ENCODE data around the gene EBI3.
"Not testable (repeated sequence)": the region's sequence is repeated elsewhere in the genome, so short reads cannot be mapped to it uniquely, and the experiment has no call there.

The EBI3 gene

DNA sequence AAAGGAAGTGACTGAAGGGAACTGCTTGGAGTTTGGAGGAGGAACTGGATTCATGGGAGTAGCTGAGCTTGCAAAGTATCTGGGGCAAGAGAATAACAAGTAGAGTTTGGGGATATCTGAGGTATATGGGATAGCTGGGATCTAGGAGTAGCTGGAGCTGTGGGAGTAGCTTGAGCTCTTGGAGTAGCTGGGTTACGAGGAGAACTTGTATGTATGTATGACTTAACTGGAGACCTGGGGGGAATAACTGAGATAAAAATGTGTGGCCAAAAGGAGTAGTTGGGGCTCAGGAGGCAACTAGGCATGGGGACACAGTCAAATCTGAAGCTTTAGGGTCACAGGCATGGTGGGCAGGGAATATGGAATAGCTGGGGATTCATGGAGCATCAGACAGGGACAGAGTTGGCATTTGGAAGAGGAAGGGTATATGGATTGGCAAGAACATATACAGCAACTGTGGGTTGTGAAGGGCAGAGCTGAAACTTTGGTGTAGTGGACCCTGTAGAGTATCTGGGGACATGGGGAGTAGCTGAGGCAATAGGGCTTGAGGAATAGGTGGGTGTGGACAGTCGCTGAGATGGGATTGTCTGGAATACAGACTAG, 28.3 kb upstream of the EBI3 start:
- no peak for DNase-seq (ENCODE audit: low read depth)

DNA sequence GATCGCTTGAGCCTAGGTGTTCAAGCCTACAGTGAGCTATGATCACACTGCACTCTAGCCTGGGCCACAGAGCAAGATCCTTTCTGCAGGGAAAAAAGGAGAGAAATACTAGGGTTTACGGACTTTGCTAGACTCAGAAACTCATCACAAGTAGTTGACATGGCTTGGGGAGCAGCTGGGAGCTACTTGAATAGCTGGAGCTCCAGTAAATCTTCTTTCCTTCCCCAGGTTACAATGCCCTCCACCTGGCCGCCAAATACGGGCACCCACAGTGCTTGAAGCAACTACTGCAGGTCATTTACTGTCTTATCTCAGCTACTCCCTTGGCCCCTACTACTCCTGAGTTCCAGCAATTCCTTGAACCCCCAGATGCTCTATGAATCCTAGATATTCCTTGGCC, 27.5 kb upstream of the EBI3 start:
- no peak for DNase-seq (ENCODE audit: low read depth)

DNA sequence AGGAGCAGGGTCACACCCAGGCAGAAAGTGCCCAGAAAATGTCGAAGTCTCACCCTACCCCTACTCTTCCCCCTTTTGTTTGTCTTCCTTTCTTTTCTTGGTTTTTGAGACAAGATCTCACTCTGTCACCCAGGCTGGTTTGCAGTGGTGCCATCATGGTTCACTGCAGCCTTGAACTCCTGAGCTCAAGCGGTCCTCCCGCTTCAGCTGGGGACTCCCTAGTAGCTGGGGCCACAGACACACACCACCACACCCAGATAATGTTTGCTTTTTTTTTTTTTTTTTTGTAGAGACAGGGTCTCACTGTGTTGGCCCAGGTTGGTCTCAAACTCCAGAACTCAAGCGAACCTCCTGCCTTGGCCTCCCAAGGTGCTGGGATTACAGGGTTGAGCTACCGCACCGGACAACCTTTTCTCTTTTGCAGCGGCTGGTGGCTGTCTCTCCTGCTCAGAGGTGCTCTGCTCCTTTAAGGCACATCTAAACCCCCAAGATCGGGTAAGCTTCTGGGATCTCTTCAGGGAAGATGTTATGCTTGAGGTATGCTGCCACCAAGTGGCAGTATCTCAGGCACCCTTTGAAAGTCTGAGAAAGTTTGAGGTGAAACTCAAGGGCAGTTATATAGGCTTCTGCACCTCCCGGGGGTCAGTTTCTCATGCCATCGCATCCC, 22.4 kb upstream of the EBI3 start:
- no peak for DNase-seq (ENCODE audit: low read depth)

DNA sequence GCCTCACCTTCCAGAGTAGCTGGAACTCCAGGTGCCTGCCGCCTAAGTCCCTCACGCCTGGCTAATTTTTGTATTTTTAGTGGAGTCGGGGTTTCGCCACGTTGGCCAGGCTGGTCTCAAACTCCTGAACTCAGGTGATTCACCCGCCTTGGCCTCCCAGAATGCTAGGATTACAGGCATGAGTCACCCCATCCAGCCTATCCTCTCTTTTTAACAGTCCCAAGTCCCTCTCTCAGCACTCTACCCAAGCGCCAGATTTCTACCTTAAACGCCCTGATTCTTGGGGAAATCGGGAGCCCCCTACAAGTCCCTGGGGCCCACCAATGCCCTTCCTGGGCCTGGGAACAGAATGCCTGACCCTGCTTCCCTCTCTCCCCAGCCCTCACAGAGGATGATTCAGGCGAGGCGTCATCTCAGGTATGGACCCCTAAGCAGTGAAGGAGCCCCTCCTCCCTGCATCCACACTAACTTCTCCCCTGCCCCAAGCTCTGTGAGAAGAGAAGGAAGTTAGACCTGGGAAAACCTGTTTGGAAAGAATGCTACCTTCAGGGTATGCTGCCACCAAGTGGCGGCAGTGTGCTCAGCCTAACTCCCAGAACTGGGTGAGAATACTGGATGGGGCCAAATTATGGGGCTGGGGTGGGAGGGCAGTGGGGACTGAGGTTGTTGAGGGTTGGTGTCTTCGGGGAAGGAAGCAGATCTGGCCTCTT, 20.8 kb upstream of the EBI3 start:
- peak; percentile 26 for DNase-seq (ENCODE audit: low read depth)

DNA sequence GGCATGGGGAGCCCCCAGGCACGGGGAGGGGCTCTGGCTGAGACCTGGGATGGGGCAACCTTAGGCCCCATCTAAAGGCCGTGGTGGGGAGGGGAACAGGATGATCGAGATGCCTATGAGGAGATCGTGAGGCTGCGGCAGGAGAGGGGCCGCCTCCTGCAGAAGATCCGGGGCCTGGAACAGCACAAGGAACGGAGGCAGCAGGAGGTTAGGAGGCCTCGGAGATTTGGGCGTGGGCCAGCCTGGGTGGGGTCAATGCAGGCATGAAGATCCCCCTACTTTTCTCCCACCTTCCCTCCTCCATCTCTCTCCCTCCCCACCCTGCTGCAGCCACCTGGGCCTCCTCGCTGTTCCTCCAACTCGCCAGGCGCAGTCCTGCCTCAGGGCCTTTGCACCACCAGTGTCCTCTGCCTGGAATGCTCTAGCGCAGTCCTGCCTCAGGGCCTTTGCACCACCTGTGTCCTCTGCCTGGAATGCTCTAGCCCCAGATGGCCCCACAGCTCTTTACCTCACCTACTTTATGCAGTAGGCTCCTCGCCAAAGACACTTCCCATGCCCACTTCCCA, 19.1 kb upstream of the EBI3 start:
- no peak for DNase-seq (ENCODE audit: low read depth)

DNA sequence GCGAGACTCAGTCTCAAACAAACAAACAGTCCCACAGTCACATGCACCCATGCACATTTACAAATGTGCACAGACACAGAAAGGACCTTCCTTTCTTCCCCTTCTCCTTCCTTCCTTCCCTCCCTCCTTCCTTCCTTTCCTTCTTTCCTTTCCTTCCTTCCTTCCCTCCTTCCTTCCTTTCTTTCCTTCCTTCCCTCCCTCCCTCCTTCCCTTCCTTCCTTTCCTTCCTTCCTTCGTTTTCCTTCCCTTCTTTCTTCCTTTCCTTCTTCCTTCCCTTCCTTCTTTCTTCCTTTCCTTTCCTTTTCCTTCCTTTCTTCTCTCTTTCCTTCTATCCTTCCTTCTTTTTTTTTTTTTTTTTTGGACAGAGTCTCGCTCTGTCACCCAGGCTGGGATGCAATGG, 16.2 kb upstream of the EBI3 start:
- DNase-seq (ENCODE audit: low read depth): no peak

DNA sequence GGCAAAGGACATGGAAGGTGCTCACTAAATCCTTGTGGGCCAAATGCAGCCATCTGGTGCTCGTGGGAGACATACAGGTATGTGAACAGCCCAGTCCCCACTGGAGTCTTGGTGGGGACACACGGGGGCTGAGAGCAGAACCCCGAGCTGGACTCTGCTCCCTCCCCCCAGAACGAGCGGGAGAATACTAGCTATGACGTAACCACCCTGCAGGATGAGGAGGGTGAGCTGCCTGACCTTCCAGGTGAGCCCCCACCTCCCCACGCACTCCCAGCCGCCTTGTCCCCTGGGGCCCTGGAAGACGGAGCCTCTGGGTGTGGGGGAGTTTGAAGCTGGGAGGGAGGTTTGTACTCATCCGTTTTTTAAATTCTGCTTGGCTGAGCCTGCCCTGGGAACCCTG, 13.5 kb upstream of the EBI3 start:
- no peak for DNase-seq (ENCODE audit: low read depth)

DNA sequence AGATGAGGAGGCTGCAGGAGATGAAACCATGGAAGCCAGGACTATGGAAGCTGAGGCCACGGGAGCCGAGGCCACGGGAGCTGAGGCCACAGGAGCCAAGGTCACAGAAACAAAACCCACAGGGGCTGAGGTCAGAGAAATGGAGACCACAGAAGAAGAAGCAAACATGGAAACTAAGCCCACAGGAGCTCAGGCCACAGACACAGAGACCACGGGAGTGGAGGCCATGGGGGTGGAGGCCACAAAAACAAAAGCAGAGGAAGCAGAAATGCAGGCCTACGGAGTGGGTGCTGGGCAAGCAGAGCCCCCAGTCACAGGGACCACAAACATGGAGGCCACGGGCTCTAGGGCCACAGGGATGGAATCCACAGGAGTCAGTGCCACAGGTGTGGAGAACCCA, 12.5 kb upstream of the EBI3 start:
- no peak for DNase-seq (ENCODE audit: low read depth)

DNA sequence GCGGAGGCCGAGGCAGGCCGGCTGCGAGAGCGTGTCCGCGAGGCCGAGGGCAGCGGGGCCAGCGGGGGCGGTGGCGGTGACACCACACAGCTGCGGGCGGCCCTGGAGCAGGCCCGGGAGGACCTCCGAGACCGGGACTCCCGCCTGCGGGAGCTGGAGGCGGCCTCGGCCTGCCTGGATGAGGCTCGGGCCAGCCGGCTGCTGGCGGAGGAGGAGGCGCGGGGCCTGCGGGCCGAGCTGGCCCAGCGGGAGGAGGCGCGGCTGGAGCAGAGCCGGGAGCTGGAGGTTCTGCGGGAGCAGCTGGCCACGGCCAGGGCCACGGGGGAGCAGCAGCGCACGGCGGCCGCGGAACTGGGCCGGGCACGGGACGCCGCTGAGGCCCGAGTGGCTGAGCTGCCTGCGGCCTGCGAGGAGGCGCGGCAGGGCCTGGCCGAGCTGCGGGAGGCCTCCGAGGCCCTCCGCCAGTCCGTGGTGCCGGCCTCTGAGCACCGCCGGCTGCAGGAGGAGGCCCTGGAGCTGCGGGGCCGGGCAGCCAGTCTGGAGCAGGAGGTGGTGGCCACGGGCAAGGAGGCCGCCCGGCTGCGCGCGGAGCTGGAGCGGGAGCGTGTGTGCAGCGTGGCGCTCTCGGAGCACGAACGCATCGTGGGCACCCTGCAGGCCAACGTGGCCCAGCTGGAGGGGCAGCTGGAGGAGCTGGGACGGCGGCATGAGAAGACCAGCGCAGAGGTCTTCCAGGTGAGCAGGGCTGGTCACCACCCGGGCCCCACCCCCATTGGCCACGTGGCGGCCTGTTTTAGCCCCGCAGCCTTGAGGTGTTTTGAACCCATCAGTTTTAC, 11.7 kb upstream of the EBI3 start:
- DNase-seq (ENCODE audit: low read depth): no peak

DNA sequence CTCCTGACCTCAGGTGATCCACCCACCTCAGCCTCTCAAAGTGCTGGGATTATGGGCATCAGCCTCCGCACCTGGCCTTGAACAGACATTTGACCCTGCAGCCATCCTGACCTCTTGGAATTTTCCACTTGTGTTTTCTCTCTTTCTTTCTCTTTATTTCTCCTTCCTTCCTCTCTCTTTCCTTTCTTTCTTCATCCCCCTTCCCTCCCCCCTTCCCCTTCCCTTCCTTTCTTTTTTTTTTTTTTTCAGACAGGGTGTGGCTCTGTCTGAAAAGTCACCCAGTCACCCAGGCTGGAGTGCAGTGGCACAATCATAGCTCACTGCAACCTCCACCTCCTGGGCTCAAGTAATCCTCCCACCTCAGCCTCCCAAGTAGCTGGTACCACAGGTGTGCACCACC, 10.8 kb upstream of the EBI3 start:
- DNase-seq (ENCODE audit: low read depth): not testable (repeated sequence)

DNA sequence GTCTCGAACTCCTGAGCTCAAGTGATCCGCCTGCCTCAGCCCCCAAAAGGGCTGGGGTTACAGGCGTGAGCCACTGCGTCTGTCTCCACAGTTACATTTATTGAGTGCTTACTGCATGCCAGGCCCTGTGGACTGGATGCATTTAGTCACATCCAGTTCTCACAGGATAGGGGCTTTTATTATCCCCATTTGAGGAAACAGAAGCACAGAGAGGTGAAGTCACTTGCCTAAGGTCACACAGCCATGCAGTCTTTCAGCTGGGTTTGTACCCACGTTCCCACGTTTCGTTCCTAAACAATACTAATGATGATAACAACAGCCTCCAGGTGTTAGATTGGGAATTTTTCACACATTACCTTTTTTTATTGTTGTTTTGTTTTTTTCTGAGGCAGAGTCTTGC, 9.1 kb upstream of the EBI3 start:
- DNase-seq (ENCODE audit: low read depth): no peak

DNA sequence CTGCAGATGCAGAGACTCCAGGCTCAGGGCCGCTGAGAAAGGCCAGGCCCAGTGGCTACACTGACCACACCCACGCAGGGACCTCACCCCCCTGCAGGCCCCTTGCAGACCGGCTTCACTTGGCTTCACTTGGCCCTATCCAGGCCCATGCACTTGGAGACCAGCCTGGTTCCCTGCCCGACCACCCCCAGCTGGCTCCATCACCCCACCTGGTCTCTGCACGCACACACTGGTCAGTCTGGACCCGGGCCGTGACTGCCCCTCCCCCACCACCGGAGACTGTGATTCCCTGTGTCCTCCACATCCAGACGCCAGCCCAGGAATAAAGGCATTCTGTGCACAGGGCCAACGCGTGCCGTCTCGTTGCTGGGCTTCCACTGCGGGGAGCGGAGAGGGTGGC, 4.9 kb upstream of the EBI3 start:
- DNase-seq (ENCODE audit: low read depth): no peak

DNA sequence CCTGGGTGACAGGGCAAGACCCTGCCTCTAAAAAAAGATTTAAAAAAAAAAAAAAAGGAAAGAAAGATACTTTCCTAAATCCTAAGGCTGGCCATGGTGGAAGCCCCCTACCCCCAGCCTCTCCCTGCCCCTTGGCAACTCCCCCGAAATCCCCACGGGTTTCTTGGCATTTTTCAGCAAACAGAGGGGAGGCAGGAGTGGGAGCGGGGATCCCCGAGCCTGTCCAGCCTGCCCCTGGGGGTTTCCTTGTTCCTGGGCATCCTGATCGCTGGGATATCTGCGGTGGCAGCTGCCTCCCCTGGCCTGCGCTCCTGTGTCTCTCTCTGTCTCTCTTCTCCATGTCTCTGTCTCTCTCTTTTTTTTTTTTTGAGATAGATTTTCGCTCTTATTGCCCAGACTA, 3.4 kb upstream of the EBI3 start:
- no peak for DNase-seq (ENCODE audit: low read depth)

DNA sequence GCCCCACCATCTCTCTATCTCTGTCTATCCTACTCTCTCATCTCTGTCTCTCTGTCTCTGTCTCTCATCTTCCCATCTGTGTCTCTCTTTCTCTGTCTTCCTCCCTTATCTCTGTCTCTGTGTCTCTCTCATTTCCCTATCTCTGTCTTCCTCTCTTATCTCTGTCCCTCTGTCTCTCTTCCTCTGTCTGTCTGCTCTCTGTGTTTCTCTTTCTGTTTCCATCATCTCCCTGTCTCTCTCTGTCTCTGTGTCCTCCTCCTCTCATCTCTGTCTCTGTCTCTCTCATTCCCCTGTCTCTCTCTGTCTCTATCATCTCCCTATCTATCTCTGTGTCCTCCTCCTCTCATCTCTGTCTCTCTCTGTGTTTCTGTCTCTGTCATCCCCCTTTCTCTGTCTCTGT, 1.6 kb upstream of the EBI3 start:
- DNase-seq (ENCODE audit: low read depth): no peak

DNA sequence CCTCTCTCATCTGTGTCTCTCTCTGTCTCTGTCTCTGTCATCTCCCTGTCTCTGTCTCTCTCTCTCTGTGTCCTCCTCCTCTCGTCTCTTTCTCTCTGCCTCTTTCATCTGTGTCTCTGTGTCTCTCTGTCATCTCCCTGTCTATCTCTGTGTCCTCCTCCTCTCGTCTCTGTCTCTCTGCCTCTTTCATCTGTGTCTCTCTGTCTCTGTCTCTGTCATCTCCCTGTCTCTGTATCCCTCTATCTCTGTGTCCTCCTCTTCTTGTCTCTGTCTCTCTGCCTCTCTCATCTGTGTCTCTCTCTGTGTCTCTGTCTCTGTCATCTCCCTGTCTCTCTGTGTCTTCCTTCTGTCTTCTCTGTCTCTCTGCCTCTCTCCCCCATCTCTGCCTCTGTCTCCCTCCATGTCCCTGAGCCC, 551 bp upstream of the EBI3 start:
- no peak for DNase-seq (ENCODE audit: low read depth)

DNA sequence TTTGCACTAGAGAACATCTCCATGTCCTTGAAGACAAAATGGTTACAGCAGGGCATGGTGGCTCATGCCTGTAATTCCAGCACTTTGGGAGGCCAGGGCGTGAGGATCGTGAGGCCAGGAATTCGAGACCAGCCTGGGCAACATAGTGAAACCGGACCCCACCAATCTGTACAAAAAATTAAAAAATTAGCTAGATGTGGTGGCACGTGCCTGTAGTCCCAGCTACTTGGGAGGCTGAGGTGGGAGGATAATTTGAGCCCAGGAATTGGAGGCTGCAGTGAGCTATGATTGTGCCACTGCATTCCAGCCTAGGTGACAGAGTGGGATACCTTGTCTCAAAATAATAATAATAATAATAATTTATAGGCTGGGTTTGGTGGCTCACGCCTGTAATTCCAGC, 914 bp downstream of the EBI3 start:
- DNase-seq (ENCODE audit: low read depth): not testable (repeated sequence)

DNA sequence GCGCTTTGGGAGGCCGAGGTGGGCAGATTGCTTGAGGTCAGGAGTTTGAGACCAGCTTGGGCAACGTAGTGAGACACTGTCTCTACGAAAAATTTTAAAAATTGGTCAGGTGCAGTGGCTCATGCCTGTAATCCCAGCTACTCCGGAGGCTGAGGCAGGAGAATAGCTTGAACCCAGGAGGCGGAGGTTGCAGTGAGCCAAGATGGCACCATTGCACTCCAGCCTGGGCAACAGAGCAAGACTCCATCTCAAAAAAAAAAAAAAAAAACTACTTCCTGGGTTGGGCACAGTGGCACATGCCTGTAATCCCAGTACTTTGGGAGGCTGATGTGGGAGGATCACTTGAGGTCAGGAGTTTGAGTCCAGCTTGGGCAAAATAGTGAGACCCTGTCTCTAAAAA, 2.2 kb downstream of the EBI3 start:
- not testable (repeated sequence) for DNase-seq (ENCODE audit: low read depth)

DNA sequence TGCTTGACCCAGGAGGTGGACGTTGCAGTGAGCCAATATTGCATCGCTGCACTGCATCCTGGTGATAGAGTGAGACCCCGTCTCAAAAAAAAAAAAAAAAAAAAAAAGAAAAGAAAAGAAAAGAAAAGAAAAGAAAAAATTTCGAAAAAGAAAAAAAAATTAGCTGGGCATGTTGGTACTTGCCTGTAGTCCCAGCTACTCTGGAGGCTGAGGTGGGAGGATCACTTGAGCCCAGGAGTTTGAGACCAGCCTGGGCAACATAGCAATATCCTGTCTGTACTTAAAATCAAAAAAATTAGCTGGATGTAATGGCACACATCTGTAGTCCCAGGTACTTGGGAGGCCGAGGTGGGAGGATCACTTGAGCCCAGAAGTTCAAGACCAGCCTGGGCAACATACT, 2.8 kb downstream of the EBI3 start:
- not testable (repeated sequence) for DNase-seq (ENCODE audit: low read depth)

DNA sequence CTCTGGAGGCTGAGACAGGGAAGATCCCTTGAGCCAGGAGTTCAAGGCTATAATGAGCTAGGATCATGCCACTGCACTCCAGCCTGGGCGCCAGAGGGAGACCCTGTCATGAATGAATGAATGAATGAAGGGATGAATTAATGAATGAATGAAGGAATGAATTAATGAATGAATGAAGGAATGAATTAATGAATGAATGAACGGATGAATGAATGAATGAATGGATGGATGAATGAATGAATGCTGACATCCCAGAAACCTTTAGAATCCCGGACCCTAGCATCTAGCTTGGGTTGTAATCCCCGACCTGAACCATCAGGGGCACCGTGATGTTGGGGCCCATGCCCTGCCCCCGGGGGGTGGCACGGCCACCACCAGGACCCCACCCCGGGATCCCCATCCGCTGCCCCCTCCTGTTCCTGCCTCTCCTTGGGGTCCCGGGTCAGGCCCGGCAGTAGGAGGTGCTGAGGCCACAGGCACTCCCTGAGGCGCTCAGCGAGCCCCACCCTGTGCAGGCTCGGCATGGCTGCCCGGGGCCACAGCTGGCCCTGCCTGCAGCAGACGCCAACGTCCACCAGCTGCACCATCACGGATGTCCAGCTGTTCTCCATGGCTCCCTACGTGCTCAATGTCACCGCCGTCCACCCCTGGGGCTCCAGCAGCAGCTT, 3.4 kb downstream of the EBI3 start:
- no peak for DNase-seq (ENCODE audit: low read depth)

DNA sequence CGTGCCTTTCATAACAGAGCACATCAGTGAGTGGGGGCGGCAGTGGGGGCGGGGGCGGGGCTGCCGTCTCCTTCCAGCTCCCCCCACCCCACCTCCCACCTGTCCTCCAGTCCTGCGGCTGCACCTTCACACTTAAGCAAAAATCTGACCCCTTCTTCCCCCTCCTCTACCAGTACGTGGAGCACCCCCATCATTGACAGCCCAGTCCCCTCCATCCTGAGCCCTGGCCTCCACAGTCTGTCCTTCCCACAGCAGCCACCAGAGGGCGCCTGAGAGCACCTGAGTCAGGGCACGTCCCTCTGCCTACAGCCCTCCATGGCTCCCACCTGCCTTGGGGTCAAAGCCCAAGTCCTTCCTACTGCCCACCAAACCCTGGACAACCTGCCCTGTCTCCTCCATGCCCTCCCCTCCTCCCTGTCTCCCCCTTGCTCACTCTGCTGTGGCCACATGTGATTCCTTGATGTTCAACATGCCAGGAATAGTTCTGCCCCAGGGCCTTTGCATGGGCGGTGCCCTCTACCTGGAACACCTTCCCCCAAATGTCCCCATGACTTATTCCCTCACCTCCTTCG, 4.0 kb downstream of the EBI3 start:
- no peak for DNase-seq (ENCODE audit: low read depth)

DNA sequence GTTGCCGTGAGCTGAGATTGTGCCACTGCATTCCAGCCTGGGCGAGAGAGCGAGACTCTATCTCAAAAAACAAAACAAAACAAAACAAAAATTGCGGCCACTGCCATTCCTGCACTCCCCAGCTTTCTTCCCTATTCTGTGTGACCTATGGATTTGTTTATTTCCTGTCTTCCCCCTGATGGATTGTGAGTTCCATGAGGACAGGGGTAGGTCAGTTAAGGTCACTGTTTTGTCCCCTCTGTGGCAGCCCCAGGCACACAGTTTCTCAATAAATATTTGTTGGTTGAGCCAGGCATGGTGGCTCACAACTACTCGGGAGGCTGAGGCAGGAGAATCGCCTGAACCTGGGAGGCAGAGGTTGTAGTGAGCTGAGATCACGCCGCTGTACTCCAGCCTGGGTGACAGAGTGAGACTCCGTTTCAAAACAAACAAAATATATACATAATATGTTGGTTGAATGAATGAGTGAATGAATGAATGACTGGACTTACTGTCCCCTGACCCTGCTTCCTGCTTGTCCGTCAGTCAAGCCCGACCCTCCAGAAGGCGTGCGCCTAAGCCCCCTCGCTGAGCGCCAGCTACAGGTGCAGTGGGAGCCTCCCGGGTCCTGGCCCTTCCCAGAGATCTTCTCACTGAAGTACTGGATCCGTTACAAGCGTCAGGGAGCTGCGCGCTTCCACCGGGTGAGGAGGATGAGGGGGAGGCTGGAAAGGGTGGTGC, 5.0 kb downstream of the EBI3 start:
- DNase-seq (ENCODE audit: low read depth): no peak

Data from HS-5 (cell line).